ENCODE measurements around the gene TMEM255A.

DNA sequence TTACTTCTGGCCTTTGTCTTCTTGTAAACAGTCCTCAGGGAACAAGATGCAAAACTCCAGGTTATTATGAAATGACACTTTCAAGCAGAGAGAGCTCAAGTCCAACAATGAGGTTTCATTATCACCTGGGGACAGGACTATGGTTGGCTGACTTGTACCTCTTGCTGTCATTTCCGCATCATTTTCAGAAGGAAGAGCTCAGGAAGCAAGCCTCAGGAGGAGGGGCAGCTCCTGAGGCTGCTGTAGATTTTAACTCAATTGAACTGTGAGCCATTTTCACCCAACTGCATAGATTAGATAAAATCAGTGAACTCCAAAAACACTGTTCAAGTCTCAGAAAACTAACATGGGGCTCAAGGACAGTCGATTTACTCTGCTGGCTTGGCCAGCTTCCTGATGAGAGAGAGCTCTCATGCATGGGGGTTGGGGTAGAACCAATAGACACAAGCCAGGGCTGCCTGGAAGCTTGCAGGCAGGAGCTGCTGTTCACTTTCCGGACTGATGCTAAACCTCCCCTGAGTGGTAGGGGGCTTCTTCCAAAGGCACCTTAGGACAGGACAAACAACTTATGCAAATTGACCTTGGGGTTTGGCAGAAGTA lies 23.6 kb downstream of the TMEM255A start:
- TF ChIP-seq POLR2AphosphoS5 (IDR thresholded peaks at IDR 0.05; ENCODE audit: low read depth, low read length) = no peak
- TF ChIP-seq, protein P1, sequence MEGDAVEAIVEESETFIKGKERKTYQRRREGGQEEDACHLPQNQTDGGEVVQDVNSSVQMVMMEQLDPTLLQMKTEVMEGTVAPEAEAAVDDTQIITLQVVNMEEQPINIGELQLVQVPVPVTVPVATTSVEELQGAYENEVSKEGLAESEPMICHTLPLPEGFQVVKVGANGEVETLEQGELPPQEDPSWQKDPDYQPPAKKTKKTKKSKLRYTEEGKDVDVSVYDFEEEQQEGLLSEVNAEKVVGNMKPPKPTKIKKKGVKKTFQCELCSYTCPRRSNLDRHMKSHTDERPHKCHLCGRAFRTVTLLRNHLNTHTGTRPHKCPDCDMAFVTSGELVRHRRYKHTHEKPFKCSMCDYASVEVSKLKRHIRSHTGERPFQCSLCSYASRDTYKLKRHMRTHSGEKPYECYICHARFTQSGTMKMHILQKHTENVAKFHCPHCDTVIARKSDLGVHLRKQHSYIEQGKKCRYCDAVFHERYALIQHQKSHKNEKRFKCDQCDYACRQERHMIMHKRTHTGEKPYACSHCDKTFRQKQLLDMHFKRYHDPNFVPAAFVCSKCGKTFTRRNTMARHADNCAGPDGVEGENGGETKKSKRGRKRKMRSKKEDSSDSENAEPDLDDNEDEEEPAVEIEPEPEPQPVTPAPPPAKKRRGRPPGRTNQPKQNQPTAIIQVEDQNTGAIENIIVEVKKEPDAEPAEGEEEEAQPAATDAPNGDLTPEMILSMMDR (IDR thresholded peaks at IDR 0.05) = no peak

Measured in Panc1 (cell line).